Measurements from ENCODE around the gene METTL25B. TPM values are rescaled to one million over a fixed set of nuclear protein-coding genes. Genes with fewer than 3 reads are reported as not detected.

The METTL25B gene
- total and polyA plus RNA-seq, 2 donors, result 10.7 to 39.4 TPM

GRCh38 chr1:156777573-156777972 is 49.3 kb downstream of the METTL25B start:
- Histone ChIP-seq H3K9me3 (ENCODE audit: control insufficient read depth in 2 of 2, insufficient read depth in 1 of 2, low read length in 1 of 2) (no peaks in the 10 kb centered on the region), H3K36me3 (ENCODE audit: control insufficient read depth in 2 of 2, insufficient read depth in 2 of 2, low read length in 1 of 2) (peaks cover 10 to 13% of the 10 kb centered on the region in 2 donors), H3K27ac (ENCODE audit: low read depth in 1 of 2, low read length in 1 of 2) (no peak overlapping the region), H3K4me3 (ENCODE audit: low read length in 2 of 2) (no peak overlapping the region), H3K4me1 (ENCODE audit: control insufficient read depth in 2 of 2, insufficient read depth in 2 of 2, low read length in 2 of 2) (peaks cover 0 to 3% of the 10 kb centered on the region in 2 donors), H3K27me3 (ENCODE audit: control insufficient read depth in 2 of 2, insufficient read depth in 1 of 2, low read length in 1 of 2) (no peaks in the 10 kb centered on the region)
- DNase-seq (ENCODE audit: low read depth in 6 of 9, low spot score in 9 of 9), result no peak
- WGBS, result 85% methylated on average over 1 of the region's 1 CpG

DNA sequence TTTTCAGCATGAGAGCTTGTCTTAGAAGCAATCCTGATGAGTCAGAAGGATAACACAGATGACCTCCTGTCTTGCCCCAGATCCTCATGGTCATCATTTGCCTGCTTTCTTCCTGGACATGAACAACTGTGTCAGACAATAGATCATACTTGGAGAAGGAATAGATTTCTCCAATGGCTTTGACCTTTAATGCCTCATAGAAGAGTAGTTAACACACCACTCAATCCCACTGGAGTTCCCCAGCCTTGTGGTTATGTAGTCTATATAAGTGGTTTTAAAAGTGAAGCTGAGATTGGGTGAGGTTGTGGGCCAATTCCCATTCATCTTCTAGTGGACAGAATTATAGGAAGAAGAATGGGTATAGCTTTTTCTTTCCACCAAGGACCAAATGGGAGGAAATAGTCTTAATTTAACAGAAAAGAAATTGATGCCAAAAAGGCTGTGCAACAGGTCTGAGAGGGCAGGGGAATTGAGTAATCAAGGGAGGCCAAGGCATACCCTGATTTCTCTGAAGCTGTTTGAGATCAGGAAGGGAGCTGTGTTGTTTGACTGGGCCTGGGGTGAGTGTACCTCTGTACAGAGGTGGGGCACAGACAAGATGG is 53.4 kb downstream of the METTL25B start:
- Histone ChIP-seq H3K27me3 (ENCODE audit: control insufficient read depth in 2 of 2, insufficient read depth in 1 of 2, low read length in 1 of 2) (no peaks in the 10 kb centered on the region), H3K27ac (ENCODE audit: low read depth in 1 of 2, low read length in 1 of 2) (peak overlapping the region in 1 of 2 donors; percentile 27), H3K4me1 (ENCODE audit: control insufficient read depth in 2 of 2, insufficient read depth in 2 of 2, low read length in 2 of 2) (peaks cover 0 to 3% of the 10 kb centered on the region in 2 donors), H3K36me3 (ENCODE audit: control insufficient read depth in 2 of 2, insufficient read depth in 2 of 2, low read length in 1 of 2) (peaks cover 28 to 32% of the 10 kb centered on the region in 2 donors), H3K4me3 (ENCODE audit: low read length in 2 of 2) (no peak overlapping the region), H3K9me3 (ENCODE audit: control insufficient read depth in 2 of 2, insufficient read depth in 1 of 2, low read length in 1 of 2) (no peaks in the 10 kb centered on the region)
- no peak for DNase-seq (ENCODE audit: low read depth in 6 of 9, low spot score in 9 of 9)

DNA sequence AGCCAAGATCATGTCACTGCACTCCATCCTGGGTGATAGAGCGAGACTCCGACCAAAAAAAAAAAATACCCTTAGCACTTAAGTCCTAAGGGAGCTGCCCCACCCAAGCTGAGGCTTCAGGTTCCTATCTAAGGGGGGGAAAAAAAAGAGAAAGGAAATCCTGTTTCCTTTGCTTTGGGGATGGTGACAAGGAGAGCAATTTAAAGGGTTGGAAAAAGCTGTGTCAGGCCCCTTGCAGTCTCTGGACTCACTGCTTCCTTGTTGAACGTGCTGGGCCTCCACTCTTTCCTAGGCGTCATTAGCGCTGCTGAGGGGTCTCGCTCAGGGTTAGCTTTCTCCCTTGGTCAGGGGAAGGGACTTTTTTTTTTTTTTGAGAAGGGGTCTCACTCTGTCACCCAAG is 57.2 kb downstream of the METTL25B start:
- H3K36me3 ChIP-seq (ENCODE audit: control insufficient read depth in 2 of 2, insufficient read depth in 2 of 2, low read length in 1 of 2), result peaks cover 40 to 58% of the 10 kb centered on the region in 2 donors
- H3K27ac ChIP-seq (ENCODE audit: low read depth in 1 of 2, low read length in 1 of 2), result no peak overlapping the region
- WGBS, result 96% methylated on average over 6 of the region's 6 CpGs
- H3K4me1 ChIP-seq (ENCODE audit: control insufficient read depth in 2 of 2, insufficient read depth in 2 of 2, low read length in 2 of 2), result no peaks in the 10 kb centered on the region
- DNase-seq (ENCODE audit: low read depth in 6 of 9, low spot score in 9 of 9), result no peak
- no peak overlapping the region for H3K4me3 ChIP-seq (ENCODE audit: low read length in 2 of 2)
- no peaks in the 10 kb centered on the region for H3K27me3 ChIP-seq (ENCODE audit: control insufficient read depth in 2 of 2, insufficient read depth in 1 of 2, low read length in 1 of 2)
- H3K9me3 ChIP-seq (ENCODE audit: control insufficient read depth in 2 of 2, insufficient read depth in 1 of 2, low read length in 1 of 2), result no peaks in the 10 kb centered on the region

Other genes with a start within 250 kb of the METTL25B start
- gene MEF2D, start 227.7 kb upstream of the METTL25B start, total RNA-seq, result 8.3 TPM
- gene MEF2D, start 227.7 kb upstream of the METTL25B start, polyA plus RNA-seq, result 26.3 TPM
- 2.5 TPM for gene IQGAP3, start 155.9 kb upstream of the METTL25B start, total RNA-seq
- 1.0 TPM for gene IQGAP3, start 155.9 kb upstream of the METTL25B start, polyA plus RNA-seq
- gene TTC24, start 148.7 kb upstream of the METTL25B start, total RNA-seq, result 12.9 TPM
- gene TTC24, start 148.7 kb upstream of the METTL25B start, polyA plus RNA-seq, result 13.4 TPM
- 64.4 TPM for gene NAXE, start 136.7 kb upstream of the METTL25B start, total RNA-seq
- gene NAXE, start 136.7 kb upstream of the METTL25B start, polyA plus RNA-seq, result 40.2 TPM
- gene GPATCH4, start 127.0 kb upstream of the METTL25B start, total RNA-seq, result 11.6 TPM
- 12.0 TPM for gene GPATCH4, start 127.0 kb upstream of the METTL25B start, polyA plus RNA-seq
- gene HAPLN2, start 109.1 kb upstream of the METTL25B start, total RNA-seq, result 0.09 TPM
- gene HAPLN2, start 109.1 kb upstream of the METTL25B start, polyA plus RNA-seq, result 0.50 TPM
- 0.24 TPM for gene BCAN, start 86.4 kb upstream of the METTL25B start, total RNA-seq
- 0.43 TPM for gene BCAN, start 86.4 kb upstream of the METTL25B start, polyA plus RNA-seq
- gene NES, start 51.1 kb upstream of the METTL25B start, total RNA-seq, result 3.7 TPM
- 3.3 TPM for gene NES, start 51.1 kb upstream of the METTL25B start, polyA plus RNA-seq
- 20.7 TPM for gene CRABP2, start 22.9 kb upstream of the METTL25B start, total RNA-seq
- 75.0 TPM for gene CRABP2, start 22.9 kb upstream of the METTL25B start, polyA plus RNA-seq
- gene ISG20L2, start 297 bp downstream of the METTL25B start, total RNA-seq, result 14.1 TPM
- gene ISG20L2, start 297 bp downstream of the METTL25B start, polyA plus RNA-seq, result 12.0 TPM
- gene MRPL24, start 12.6 kb downstream of the METTL25B start, total RNA-seq, result 53.8 TPM
- 59.0 TPM for gene MRPL24, start 12.6 kb downstream of the METTL25B start, polyA plus RNA-seq
- 226 TPM for gene HDGF, start 23.2 kb downstream of the METTL25B start, total RNA-seq
- gene HDGF, start 23.2 kb downstream of the METTL25B start, polyA plus RNA-seq, result 116 TPM
- 29.1 TPM for gene PRCC, start 39.1 kb downstream of the METTL25B start, total RNA-seq
- gene PRCC, start 39.1 kb downstream of the METTL25B start, polyA plus RNA-seq, result 72.9 TPM
- 17.9 TPM for gene SH2D2A, start 88.4 kb downstream of the METTL25B start, total RNA-seq
- gene SH2D2A, start 88.4 kb downstream of the METTL25B start, polyA plus RNA-seq, result 44.8 TPM
- 0.33 TPM for gene INSRR, start 130.6 kb downstream of the METTL25B start, total RNA-seq
- 0.43 TPM for gene INSRR, start 130.6 kb downstream of the METTL25B start, polyA plus RNA-seq
- gene NTRK1, start 132.4 kb downstream of the METTL25B start, total RNA-seq, result 1.6 TPM
- 3.1 TPM for gene NTRK1, start 132.4 kb downstream of the METTL25B start, polyA plus RNA-seq
- gene PEAR1, start 165.2 kb downstream of the METTL25B start, total RNA-seq, result 0.61 TPM
- 2.5 TPM for gene PEAR1, start 165.2 kb downstream of the METTL25B start, polyA plus RNA-seq
- not detected for gene LRRC71, start 192.2 kb downstream of the METTL25B start, total RNA-seq
- gene LRRC71, start 192.2 kb downstream of the METTL25B start, polyA plus RNA-seq, result 0.11 TPM

Data from thymus (tissue), 11 donors.